ENCODE data around the gene NTSR2. TPM values are rescaled to one million over a fixed set of nuclear protein-coding genes. Genes with fewer than 3 reads are reported as not detected.

NTSR2 gene
- total RNA-seq, 2 donors from 2014 or later = not detected

DNA sequence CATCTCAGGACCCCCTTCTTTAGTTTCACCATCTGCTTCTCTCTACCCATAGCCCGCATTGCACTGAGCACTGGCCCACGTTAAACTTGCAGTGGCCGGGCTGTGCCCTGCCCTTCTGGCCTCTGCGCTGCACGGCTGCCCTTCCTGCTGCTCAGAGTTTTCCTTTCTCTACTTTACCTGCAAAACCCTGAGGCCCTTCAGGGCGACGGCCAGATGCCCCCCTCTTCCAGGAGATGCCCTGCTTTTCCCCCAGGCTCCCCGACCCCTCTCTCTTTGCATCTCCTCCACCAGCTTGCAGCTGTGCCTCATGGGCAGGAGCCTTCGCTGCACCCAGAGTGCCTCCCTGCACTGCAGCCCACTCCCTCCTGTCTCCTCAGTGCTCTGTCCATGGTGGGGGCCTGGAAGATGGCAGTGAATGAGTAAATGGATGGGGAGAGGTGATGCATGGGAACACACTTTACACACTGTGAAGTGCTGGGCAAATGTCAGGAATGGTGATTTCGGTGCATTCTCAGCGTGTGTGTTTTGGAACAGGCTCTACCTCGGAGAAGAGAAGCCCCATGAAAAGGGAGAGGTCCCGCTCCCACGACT, 53.8 kb downstream of the NTSR2 start:
- TF ChIP-seq, protein P1, sequence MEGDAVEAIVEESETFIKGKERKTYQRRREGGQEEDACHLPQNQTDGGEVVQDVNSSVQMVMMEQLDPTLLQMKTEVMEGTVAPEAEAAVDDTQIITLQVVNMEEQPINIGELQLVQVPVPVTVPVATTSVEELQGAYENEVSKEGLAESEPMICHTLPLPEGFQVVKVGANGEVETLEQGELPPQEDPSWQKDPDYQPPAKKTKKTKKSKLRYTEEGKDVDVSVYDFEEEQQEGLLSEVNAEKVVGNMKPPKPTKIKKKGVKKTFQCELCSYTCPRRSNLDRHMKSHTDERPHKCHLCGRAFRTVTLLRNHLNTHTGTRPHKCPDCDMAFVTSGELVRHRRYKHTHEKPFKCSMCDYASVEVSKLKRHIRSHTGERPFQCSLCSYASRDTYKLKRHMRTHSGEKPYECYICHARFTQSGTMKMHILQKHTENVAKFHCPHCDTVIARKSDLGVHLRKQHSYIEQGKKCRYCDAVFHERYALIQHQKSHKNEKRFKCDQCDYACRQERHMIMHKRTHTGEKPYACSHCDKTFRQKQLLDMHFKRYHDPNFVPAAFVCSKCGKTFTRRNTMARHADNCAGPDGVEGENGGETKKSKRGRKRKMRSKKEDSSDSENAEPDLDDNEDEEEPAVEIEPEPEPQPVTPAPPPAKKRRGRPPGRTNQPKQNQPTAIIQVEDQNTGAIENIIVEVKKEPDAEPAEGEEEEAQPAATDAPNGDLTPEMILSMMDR (IDR thresholded peaks at IDR 0.05) = no peak

DNA sequence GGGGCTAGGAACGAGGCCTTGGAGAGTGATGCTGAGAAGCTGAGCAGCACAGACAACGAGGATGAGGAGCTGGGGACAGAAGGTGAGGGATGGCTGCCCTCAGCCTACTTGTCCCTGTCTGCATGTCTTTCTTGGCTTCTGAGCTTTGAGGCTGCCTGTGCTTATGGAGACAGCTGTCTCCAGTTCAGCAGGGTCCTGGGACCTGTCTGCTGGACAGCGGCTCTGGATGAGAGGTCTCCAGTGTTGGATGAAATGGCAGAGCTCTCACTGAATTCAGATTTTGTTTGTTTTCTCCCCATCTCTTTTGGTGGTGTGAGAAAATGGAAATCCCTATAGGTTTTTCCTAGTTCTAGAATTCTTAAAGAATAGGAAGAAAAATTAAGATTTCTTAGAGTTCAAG, 54.8 kb downstream of the NTSR2 start:
- Histone ChIP-seq H3K9me3 (no peaks in the 10 kb centered on the region), H3K4me3 (no peak overlapping the region), H3K27ac (no peak overlapping the region), H3K27me3 (replicated peaks; ENCODE audit: insufficient read depth) (no peaks in the 10 kb centered on the region), H3K4me1 (ENCODE audit: control insufficient read depth in 1 of 2, low read depth in 2 of 2) (no peaks in the 10 kb centered on the region), H3K36me3 (no peaks in the 10 kb centered on the region)
- TF ChIP-seq, protein P1 (IDR thresholded peaks at IDR 0.05) = no peak
- DNase-seq (ENCODE audit: low spot score) = no peak
- no peak for ATAC-seq (ENCODE audit: insufficient number of reproducible peaks, low FRiP score, low read depth)

More for the DNA sequence above, 53.8 kb downstream of the NTSR2 start:
- no peak for ATAC-seq (ENCODE audit: insufficient number of reproducible peaks, low FRiP score, low read depth)
- Histone ChIP-seq H3K9me3 (no peaks in the 10 kb centered on the region), H3K4me1 (ENCODE audit: control insufficient read depth in 1 of 2, low read depth in 2 of 2) (no peaks in the 10 kb centered on the region), H3K4me3 (no peak overlapping the region), H3K36me3 (no peaks in the 10 kb centered on the region), H3K27me3 (replicated peaks; ENCODE audit: insufficient read depth) (no peaks in the 10 kb centered on the region), H3K27ac (no peak overlapping the region)
- DNase-seq (ENCODE audit: low spot score) = no peak

DNA sequence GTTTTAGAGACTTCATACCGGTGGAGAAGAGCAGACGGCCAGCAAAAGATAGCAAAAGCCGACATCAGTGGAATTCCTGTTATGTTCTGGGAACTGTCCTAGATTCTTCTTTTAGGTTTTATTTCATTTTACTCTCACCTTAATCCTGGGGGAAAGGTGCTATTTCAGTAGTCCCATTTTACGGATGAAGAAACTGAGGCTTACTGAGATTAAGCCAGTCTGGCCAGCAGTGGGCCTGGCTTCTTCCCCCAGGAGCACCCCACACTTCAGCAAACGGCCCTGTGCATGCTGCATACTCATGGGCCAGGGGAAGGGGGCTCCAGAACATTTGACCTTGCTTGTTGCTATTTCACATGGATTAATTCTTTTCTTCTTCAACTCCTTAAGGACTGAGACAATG, 56.7 kb downstream of the NTSR2 start:
- Histone ChIP-seq H3K4me1 (ENCODE audit: control insufficient read depth in 1 of 2, low read depth in 2 of 2) (no peaks in the 10 kb centered on the region), H3K4me3 (no peak overlapping the region), H3K9me3 (no peaks in the 10 kb centered on the region), H3K27ac (no peak overlapping the region), H3K36me3 (no peaks in the 10 kb centered on the region), H3K27me3 (replicated peaks; ENCODE audit: insufficient read depth) (no peaks in the 10 kb centered on the region)
- TF ChIP-seq, protein P1 (IDR thresholded peaks at IDR 0.05) = no peak
- no peak for DNase-seq (ENCODE audit: low spot score)
- no peak for ATAC-seq (ENCODE audit: insufficient number of reproducible peaks, low FRiP score, low read depth)

DNA sequence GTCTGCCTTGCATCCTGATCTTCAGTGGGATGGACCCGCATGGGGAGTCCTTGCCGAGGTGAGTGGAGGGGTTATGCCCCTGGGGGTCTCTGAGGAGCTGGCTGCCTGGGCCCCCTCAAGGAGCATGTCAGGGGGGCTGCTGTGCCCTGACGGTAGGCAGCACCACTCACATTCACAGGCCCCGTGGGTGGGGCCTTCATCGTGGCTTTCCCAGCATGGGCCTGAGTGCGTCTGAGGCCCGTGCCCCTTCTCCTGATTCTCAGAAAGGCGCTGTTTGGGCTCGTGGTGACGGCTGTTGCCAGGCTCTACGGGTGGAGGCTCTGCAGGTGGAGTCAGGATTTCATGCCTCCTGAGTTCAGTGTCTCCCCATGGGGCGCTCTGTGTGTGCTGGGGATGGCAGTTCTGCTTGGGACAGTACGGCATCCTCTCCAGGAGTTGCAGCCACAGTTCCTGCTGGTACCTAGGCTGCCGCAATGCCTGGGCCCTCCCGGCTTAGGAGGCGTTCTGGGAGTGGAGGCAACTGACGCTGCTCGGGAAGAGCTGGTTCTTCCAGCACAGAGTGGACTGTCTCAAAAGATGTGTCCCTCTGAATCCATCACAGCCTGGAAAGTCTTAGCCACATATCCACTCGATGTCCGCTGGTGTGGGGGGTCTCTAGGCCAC, 57.3 kb downstream of the NTSR2 start:
- DNase-seq (ENCODE audit: low spot score) (no peak), ATAC-seq (ENCODE audit: insufficient number of reproducible peaks, low FRiP score, low read depth) (no peak)
- Histone ChIP-seq H3K27ac (no peak overlapping the region), H3K27me3 (replicated peaks; ENCODE audit: insufficient read depth) (no peaks in the 10 kb centered on the region), H3K36me3 (no peaks in the 10 kb centered on the region), H3K4me1 (ENCODE audit: control insufficient read depth in 1 of 2, low read depth in 2 of 2) (no peaks in the 10 kb centered on the region), H3K4me3 (no peak overlapping the region), H3K9me3 (no peaks in the 10 kb centered on the region)
- TF ChIP-seq, protein P1 (IDR thresholded peaks at IDR 0.05) = no peak

DNA sequence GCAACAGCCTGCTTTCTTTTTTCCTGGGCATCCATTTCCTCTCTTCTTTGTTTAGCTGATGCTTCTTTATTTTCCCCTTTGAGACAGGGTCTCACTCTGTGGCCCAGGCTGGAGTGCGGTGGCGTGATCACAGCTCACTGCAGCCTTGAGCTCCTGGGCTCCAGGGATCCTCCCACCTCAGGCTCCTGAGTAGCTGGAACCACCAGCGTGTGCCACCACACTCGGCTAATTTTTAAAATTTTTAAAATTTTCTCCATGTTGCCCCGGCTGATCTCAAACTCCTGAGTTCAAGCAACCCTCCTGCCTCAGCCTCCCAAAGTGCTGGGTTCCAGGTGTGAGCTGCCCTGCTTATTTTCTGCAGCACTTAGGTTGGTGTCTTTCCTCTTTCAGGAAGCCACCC, 58.7 kb downstream of the NTSR2 start:
- no peak overlapping the region for H3K4me3 ChIP-seq
- no peaks in the 10 kb centered on the region for H3K36me3 ChIP-seq
- no peaks in the 10 kb centered on the region for H3K9me3 ChIP-seq
- H3K4me1 ChIP-seq (ENCODE audit: control insufficient read depth in 1 of 2, low read depth in 2 of 2) = no peaks in the 10 kb centered on the region
- no peak for DNase-seq (ENCODE audit: low spot score)
- TF ChIP-seq, protein P1 (IDR thresholded peaks at IDR 0.05) = no peak
- no peaks in the 10 kb centered on the region for H3K27me3 ChIP-seq (replicated peaks; ENCODE audit: insufficient read depth)
- ATAC-seq (ENCODE audit: insufficient number of reproducible peaks, low FRiP score, low read depth) = no peak
- H3K27ac ChIP-seq = no peak overlapping the region

Measured in thoracic aorta (tissue), 2 donors.